Midbrain (tissue), 1 donor: ENCODE data around the gene ANAPC2.

Experiments used
- DNase-seq: peaks from one replicate; lab custom pipeline; 2025; lab: John Stamatoyannopoulos, UW

ANAPC2 gene

GRCh38 chr9:137215196-137215986 is 27.0 kb upstream of the ANAPC2 start:
- no peak for DNase-seq

- no peak for DNase-seq
Measured at GRCh38 chr9:137214620-137215019, 26.3 kb upstream of the ANAPC2 start.

GRCh38 chr9:137213160-137214060 is 25.1 kb upstream of the ANAPC2 start:
- DNase-seq = peak; percentile 33

GRCh38 chr9:137212520-137212919 is 24.2 kb upstream of the ANAPC2 start:
- no peak for DNase-seq

- no peak for DNase-seq
Measured at GRCh38 chr9:137211532-137211931, 23.2 kb upstream of the ANAPC2 start.

GRCh38 chr9:137206602-137207001 is 18.2 kb upstream of the ANAPC2 start:
- no peak for DNase-seq

- peak; percentile 94 for DNase-seq
Measured at GRCh38 chr9:137205126-137206069, 17.0 kb upstream of the ANAPC2 start, which contains the start of the genes NDOR1 and TMEM203. NDOR1 (plus strand) TSS chr9:137205700; CDS start chr9:137205778, 78 bp downstream. TMEM203 (minus strand) TSS chr9:137205648; CDS start chr9:137205414, 234 bp downstream.

GRCh38 chr9:137204731-137205125 is 16.4 kb upstream of the ANAPC2 start:
- DNase-seq = no peak

GRCh38 chr9:137202966-137203365 is 14.6 kb upstream of the ANAPC2 start:
- no peak for DNase-seq

GRCh38 chr9:137201205-137201868 is 13.0 kb upstream of the ANAPC2 start:
- DNase-seq = no peak

GRCh38 chr9:137200311-137201204 is 12.2 kb upstream of the ANAPC2 start, which contains the start of gene TPRN:
TPRN (minus strand) TSS chr9:137200741; CDS start chr9:137200711, 30 bp downstream.
- DNase-seq = peak; percentile 99

- DNase-seq = no peak
Measured at GRCh38 chr9:137199411-137200121, 11.2 kb upstream of the ANAPC2 start.

- DNase-seq = no peak
Measured at GRCh38 chr9:137198902-137199283, 10.5 kb upstream of the ANAPC2 start.

- no peak for DNase-seq
Measured at GRCh38 chr9:137198051-137198901, 9.9 kb upstream of the ANAPC2 start.

- DNase-seq = no peak
Measured at GRCh38 chr9:137195525-137196220, 7.3 kb upstream of the ANAPC2 start.

- no peak for DNase-seq
Measured at GRCh38 chr9:137194909-137195308, 6.5 kb upstream of the ANAPC2 start.

- DNase-seq = peak; percentile 92
Measured at GRCh38 chr9:137194388-137194787, 6.0 kb upstream of the ANAPC2 start.

GRCh38 chr9:137193771-137194170 is 5.4 kb upstream of the ANAPC2 start:
- DNase-seq = no peak
